Measurements from ENCODE around the gene DNM3. TPM values are rescaled to one million over a fixed set of nuclear protein-coding genes. Genes with fewer than 3 reads are reported as not detected.
"Not testable (repeated sequence)": the region's sequence is repeated elsewhere in the genome, so short reads cannot be mapped to it uniquely, and the experiment has no call there.

Gene DNM3
- total RNA-seq, 1 donor from 2014 or later: 4.7 TPM

- Histone ChIP-seq H3K27me3 (ENCODE audit: insufficient read depth, low read length) (no peaks in the 10 kb centered on the region), H3K9me3 (ENCODE audit: insufficient read depth, low read depth, low read length) (no peaks in the 10 kb centered on the region), H3K9ac (ENCODE audit: low read length) (no peak overlapping the region), H3K4me1 (ENCODE audit: insufficient read depth, low read length) (no peaks in the 10 kb centered on the region), H2AFZ (ENCODE audit: low read depth, low read length) (no peak overlapping the region), H3K4me3 (ENCODE audit: insufficient read depth, low read depth, low read length) (no peak overlapping the region), H3K36me3 (ENCODE audit: insufficient read depth, low read length) (no peaks in the 10 kb centered on the region), H3K4me2 (ENCODE audit: low read length) (no peak overlapping the region), H3K79me2 (ENCODE audit: insufficient read depth, low read length) (no peaks in the 10 kb centered on the region), H3K27ac (ENCODE audit: low read depth, low read length) (no peak overlapping the region), H4K20me1 (ENCODE audit: insufficient read depth, low read length) (no peaks in the 10 kb centered on the region)
- FAIRE-seq: no peak
- Mint-ChIP-seq H3K36me3 (ENCODE audit: low read depth, unreplicated experiment) (peaks cover 2% of the 10 kb centered on the region), H3K27me3 (ENCODE audit: low read depth, unreplicated experiment) (no peaks in the 10 kb centered on the region), H3K27ac (ENCODE audit: unreplicated experiment) (no peak overlapping the region), H3K4me1 (ENCODE audit: low read depth, unreplicated experiment) (no peaks in the 10 kb centered on the region), H3K4me3 (ENCODE audit: unreplicated experiment) (no peak overlapping the region), H3K9me3 (ENCODE audit: unreplicated experiment) (no peaks in the 10 kb centered on the region)
- TF ChIP-seq, protein P1, sequence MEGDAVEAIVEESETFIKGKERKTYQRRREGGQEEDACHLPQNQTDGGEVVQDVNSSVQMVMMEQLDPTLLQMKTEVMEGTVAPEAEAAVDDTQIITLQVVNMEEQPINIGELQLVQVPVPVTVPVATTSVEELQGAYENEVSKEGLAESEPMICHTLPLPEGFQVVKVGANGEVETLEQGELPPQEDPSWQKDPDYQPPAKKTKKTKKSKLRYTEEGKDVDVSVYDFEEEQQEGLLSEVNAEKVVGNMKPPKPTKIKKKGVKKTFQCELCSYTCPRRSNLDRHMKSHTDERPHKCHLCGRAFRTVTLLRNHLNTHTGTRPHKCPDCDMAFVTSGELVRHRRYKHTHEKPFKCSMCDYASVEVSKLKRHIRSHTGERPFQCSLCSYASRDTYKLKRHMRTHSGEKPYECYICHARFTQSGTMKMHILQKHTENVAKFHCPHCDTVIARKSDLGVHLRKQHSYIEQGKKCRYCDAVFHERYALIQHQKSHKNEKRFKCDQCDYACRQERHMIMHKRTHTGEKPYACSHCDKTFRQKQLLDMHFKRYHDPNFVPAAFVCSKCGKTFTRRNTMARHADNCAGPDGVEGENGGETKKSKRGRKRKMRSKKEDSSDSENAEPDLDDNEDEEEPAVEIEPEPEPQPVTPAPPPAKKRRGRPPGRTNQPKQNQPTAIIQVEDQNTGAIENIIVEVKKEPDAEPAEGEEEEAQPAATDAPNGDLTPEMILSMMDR (IDR thresholded peaks at IDR 0.05; ENCODE audit: insufficient read depth, low read depth, low read length): no peak
- no peak for TF ChIP-seq EZH2 (IDR thresholded peaks at IDR 0.05; ENCODE audit: insufficient read depth, low read length)
- no peak for DNase-seq (ENCODE audit: low read depth)
Measured at GRCh38 chr1:172070055-172070454, 228.8 kb downstream of the DNM3 start.

DNA sequence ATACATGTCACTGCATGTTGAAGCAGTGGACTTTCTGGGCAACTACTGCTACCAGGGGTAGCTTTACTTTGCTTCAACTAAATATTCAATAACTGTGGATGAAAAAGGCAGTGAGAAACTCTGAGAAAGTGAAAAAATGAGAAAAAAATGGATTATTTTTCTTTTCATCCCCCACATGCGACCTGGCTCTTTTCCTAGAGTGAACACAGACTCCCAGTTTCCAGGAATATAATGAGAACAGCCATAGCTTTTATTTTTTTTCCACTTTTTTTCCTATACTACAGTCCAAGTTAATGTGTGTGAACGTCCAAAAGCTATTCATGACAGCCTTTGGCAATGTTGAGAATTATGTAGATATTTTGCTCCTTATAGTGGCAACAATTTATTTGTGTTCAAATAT, 230.4 kb downstream of the DNM3 start:
- Histone ChIP-seq H3K79me2 (ENCODE audit: insufficient read depth, low read length) (no peaks in the 10 kb centered on the region), H3K27ac (ENCODE audit: low read depth, low read length) (no peak overlapping the region), H3K36me3 (ENCODE audit: insufficient read depth, low read length) (no peaks in the 10 kb centered on the region), H3K4me1 (ENCODE audit: insufficient read depth, low read length) (no peaks in the 10 kb centered on the region), H3K9me3 (ENCODE audit: insufficient read depth, low read depth, low read length) (no peaks in the 10 kb centered on the region), H3K27me3 (ENCODE audit: insufficient read depth, low read length) (no peaks in the 10 kb centered on the region), H3K4me3 (ENCODE audit: insufficient read depth, low read depth, low read length) (no peak overlapping the region), H4K20me1 (ENCODE audit: insufficient read depth, low read length) (no peaks in the 10 kb centered on the region), H3K4me2 (ENCODE audit: low read length) (no peak overlapping the region), H3K9ac (ENCODE audit: low read length) (no peak overlapping the region), H2AFZ (ENCODE audit: low read depth, low read length) (no peak overlapping the region)
- Mint-ChIP-seq H3K4me3 (ENCODE audit: unreplicated experiment) (no peak overlapping the region), H3K4me1 (ENCODE audit: low read depth, unreplicated experiment) (no peaks in the 10 kb centered on the region), H3K9me3 (ENCODE audit: unreplicated experiment) (no peaks in the 10 kb centered on the region), H3K36me3 (ENCODE audit: low read depth, unreplicated experiment) (peaks cover 2% of the 10 kb centered on the region), H3K27ac (ENCODE audit: unreplicated experiment) (no peak overlapping the region), H3K27me3 (ENCODE audit: low read depth, unreplicated experiment) (no peaks in the 10 kb centered on the region)
- no peak for FAIRE-seq
- no peak for DNase-seq (ENCODE audit: low read depth)
- TF ChIP-seq EZH2 (IDR thresholded peaks at IDR 0.05; ENCODE audit: insufficient read depth, low read length): no peak
- TF ChIP-seq, protein P1 (IDR thresholded peaks at IDR 0.05; ENCODE audit: insufficient read depth, low read depth, low read length): no peak

- H3K9me3 Mint-ChIP-seq (ENCODE audit: unreplicated experiment); H3K9ac ChIP-seq (ENCODE audit: low read length); H3K36me3 ChIP-seq (ENCODE audit: insufficient read depth, low read length); FAIRE-seq; H2AFZ ChIP-seq (ENCODE audit: low read depth, low read length); H3K4me3 ChIP-seq (ENCODE audit: insufficient read depth, low read depth, low read length); H3K27me3 ChIP-seq (ENCODE audit: insufficient read depth, low read length); H3K4me3 Mint-ChIP-seq (ENCODE audit: unreplicated experiment); H3K4me1 ChIP-seq (ENCODE audit: insufficient read depth, low read length); H3K4me1 Mint-ChIP-seq (ENCODE audit: low read depth, unreplicated experiment); H3K79me2 ChIP-seq (ENCODE audit: insufficient read depth, low read length); H3K27ac ChIP-seq (ENCODE audit: low read depth, low read length); H3K4me2 ChIP-seq (ENCODE audit: low read length); H3K36me3 Mint-ChIP-seq (ENCODE audit: low read depth, unreplicated experiment); H4K20me1 ChIP-seq (ENCODE audit: insufficient read depth, low read length); H3K27me3 Mint-ChIP-seq (ENCODE audit: low read depth, unreplicated experiment); DNase-seq (ENCODE audit: low read depth); H3K27ac Mint-ChIP-seq (ENCODE audit: unreplicated experiment); H3K9me3 ChIP-seq (ENCODE audit: insufficient read depth, low read depth, low read length): not testable (repeated sequence)
Measured at GRCh38 chr1:172079859-172080258, 238.6 kb downstream of the DNM3 start.
